Neural crest cell (in vitro differentiated cells): ENCODE data around the gene GPR162. TPM values are rescaled to one million over a fixed set of nuclear protein-coding genes. Genes with fewer than 3 reads are reported as not detected.

ENCODE experiments used
- DNase-seq: peaks from one replicate; pipeline ENCODE4 v3.0.0; 2021; ENCODE audit warnings: low read depth, mixed read lengths, low spot score
- H3K27ac Mint-ChIP-seq: one replicate; pipeline ENCODE4 v1.8.0; 2021; ENCODE audit warnings: mild to moderate bottlenecking, mixed read lengths; ENCODE audit not compliant: unreplicated experiment
- H3K27me3 Mint-ChIP-seq: 2 replicates; pipeline ENCODE4 v1.8.0; 2021; ENCODE audit warnings: low read depth, mild to moderate bottlenecking, mixed read lengths
- H3K36me3 Mint-ChIP-seq: 2 replicates; pipeline ENCODE4 v1.8.0; 2021; ENCODE audit warnings: low read depth, mild to moderate bottlenecking, mixed read lengths
- H3K4me1 Mint-ChIP-seq: 2 replicates; pipeline ENCODE4 v1.8.0; 2021; ENCODE audit warnings: mixed read lengths
- H3K4me3 Mint-ChIP-seq: one replicate; pipeline ENCODE4 v1.8.0; 2021; ENCODE audit warnings: mild to moderate bottlenecking, mixed read lengths
- H3K9me3 Mint-ChIP-seq: 2 replicates; pipeline ENCODE4 v1.8.0; 2021; ENCODE audit warnings: mixed read lengths
- total RNA-seq: library from RNA; stranded (reverse); gene quantifications from 2 replicates; pipeline ENCODE4 v1.2.1, GENCODE V29; 2021
- TF ChIP-seq, protein P1 (sequence below): fragments of 200-600 bp; sonication (generic); conservative IDR thresholded peaks from 2 replicates; pipeline ENCODE4 v1.5.0; 2021; ENCODE audit warnings: antibody characterized with exemption, mild to moderate bottlenecking

Gene GPR162
- total RNA-seq, 1 donor from 2014 or later = 16.4 TPM

DNA sequence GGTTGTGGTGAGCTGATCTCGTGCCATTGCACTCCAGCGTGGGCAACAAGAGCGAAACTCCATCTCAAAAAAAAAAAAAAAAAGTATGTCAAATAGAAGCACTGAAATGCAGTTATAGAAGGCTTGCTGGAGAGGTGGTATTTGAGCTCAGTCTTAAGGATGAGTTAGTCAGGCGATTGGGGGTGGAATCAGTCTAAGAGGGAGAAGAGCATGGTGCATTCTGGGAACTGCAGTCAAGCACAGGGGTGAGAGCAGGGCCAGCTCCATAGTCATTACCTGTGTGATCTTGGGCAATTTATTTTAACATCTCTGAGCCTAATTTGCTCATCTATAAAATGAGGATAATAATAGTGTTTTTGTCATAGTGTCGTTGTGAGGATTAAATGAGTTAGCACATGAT lies 13.3 kb downstream of the GPR162 start:
- H3K36me3 Mint-ChIP-seq = peaks cover 6% of the 10 kb centered on the region
- TF ChIP-seq, protein P1, sequence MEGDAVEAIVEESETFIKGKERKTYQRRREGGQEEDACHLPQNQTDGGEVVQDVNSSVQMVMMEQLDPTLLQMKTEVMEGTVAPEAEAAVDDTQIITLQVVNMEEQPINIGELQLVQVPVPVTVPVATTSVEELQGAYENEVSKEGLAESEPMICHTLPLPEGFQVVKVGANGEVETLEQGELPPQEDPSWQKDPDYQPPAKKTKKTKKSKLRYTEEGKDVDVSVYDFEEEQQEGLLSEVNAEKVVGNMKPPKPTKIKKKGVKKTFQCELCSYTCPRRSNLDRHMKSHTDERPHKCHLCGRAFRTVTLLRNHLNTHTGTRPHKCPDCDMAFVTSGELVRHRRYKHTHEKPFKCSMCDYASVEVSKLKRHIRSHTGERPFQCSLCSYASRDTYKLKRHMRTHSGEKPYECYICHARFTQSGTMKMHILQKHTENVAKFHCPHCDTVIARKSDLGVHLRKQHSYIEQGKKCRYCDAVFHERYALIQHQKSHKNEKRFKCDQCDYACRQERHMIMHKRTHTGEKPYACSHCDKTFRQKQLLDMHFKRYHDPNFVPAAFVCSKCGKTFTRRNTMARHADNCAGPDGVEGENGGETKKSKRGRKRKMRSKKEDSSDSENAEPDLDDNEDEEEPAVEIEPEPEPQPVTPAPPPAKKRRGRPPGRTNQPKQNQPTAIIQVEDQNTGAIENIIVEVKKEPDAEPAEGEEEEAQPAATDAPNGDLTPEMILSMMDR = no peak

DNA sequence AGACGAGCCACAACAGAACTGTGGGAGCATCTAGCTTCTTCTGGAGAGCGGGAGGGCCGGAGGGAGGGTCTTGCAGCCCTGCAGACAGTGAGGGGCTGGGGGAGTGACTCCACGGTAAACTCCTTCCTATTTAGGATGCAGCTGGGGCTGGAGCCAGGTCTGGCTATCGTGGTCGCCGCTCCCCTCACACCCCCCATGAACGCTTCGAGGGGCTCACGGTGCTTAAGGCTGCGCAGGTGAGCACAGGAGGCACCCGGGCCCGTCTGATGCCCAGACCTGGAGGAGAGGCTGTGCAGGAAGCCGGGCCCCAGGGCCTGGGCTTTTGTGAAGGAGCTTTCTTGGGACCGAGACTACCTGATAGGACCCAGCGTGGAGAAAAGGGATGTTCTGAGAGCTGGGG lies 15.2 kb downstream of the GPR162 start:
- Mint-ChIP-seq H3K36me3 (peaks cover 4% of the 10 kb centered on the region), H3K27me3 (no peaks in the 10 kb centered on the region), H3K4me1 (peaks cover 7% of the 10 kb centered on the region), H3K9me3 (no peaks in the 10 kb centered on the region), H3K27ac (no peak overlapping the region), H3K4me3 (no peak overlapping the region)
- DNase-seq = no peak
- TF ChIP-seq, protein P1 = no peak

More for the DNA sequence above, 13.3 kb downstream of the GPR162 start:
- H3K9me3 Mint-ChIP-seq = no peaks in the 10 kb centered on the region
- H3K4me3 Mint-ChIP-seq = peak overlapping the region; percentile 36
- no peaks in the 10 kb centered on the region for H3K27me3 Mint-ChIP-seq
- H3K27ac Mint-ChIP-seq = no peak overlapping the region
- H3K4me1 Mint-ChIP-seq = peaks cover 16% of the 10 kb centered on the region
- no peak for DNase-seq

DNA sequence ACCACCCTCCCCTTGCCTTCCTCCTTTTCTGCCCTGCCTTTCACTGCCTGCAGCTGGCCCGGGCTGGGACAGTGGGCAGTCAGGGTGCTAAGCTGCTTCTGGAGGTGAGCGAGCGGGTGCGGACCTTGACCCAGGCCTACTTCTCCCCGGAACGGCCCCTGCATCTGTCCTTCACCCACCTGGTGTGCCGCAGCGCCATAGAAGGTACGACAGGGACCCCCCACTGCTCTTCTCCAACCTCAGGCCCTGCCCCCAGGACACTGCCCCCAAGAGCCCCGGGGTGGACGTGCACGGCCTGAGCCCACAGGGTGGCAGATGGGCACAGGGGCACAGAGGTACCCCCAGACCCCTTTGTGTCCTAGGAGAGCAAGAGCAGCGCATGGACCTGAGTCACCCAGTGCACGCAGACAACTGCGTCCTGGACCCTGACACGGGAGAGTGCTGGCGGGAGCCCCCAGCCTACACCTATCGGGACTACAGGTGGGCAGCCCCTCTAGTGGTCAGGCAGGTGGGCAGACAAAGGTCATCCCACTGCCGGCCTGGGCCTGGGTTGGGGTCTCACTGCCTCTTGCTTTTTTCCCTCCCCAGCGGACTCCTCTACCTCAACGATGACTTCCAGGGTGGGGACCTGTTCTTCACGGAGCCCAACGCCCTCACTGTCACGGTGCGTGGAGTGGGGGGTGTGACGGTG lies 15.9 kb downstream of the GPR162 start:
- no peak for DNase-seq
- peaks cover 7% of the 10 kb centered on the region for H3K4me1 Mint-ChIP-seq
- no peaks in the 10 kb centered on the region for H3K27me3 Mint-ChIP-seq
- peaks cover 4% of the 10 kb centered on the region for H3K36me3 Mint-ChIP-seq
- H3K27ac Mint-ChIP-seq = no peak overlapping the region
- H3K4me3 Mint-ChIP-seq = no peak overlapping the region
- TF ChIP-seq, protein P1 = no peak
- H3K9me3 Mint-ChIP-seq = no peaks in the 10 kb centered on the region

DNA sequence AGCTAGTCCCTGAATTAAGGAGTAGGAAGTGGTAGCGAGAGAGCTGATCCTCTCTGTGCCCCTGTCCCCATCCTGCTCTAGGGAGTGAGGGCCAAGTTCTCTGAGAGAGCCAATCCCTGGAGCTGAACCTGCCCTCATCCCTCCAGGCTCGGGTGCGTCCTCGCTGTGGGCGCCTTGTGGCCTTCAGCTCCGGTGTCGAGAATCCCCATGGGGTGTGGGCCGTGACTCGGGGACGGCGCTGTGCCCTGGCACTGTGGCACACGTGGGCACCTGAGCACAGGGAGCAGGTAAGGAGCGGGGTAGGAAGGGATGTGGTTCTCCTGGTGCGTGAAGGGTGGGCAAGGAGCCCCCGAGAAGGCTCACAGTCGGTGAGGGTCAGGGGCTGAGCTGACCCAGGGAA lies 17.2 kb downstream of the GPR162 start:
- no peak for DNase-seq
- Mint-ChIP-seq H3K9me3 (no peaks in the 10 kb centered on the region), H3K27ac (no peak overlapping the region), H3K27me3 (no peaks in the 10 kb centered on the region), H3K36me3 (peaks cover 6% of the 10 kb centered on the region), H3K4me1 (peaks cover 7% of the 10 kb centered on the region), H3K4me3 (no peak overlapping the region)
- TF ChIP-seq, protein P1 = no peak

DNA sequence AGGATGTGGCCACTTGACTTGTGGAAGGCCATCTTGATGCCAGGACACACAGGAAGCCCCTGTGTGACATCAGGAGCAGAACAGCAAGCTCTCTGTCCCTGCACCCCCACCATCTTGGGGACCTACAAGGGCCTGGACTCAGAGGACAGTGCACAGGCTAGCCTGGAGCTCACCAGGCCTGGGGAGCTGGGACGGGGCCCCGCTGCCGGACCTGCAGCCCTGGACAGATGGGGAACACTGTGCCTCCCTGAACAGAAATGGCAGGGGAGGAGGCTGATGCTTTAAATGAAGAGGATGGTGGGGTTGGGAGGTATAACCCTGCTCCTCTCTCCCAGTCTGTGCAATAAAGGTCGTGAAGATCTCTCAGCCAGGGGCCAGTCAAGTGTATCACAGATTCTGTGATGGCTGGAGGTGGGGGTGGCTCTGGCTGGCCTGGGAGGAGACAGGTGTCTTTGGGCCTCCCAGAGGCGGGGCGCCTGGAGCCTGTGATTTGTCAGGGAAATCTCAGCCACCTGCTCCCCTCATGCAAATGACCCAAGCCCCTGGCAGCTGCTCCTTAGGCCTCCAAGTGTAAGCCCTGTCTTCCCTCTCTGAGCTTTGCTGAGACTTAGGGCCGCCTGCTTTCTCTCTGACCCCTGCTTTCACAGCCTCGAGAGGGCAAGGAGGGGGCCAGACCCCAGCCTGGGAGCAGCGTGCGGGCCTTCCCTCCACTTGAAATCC lies 18.0 kb downstream of the GPR162 start:
- Mint-ChIP-seq H3K9me3 (no peaks in the 10 kb centered on the region), H3K27ac (no peak overlapping the region), H3K27me3 (no peaks in the 10 kb centered on the region), H3K4me3 (no peak overlapping the region), H3K4me1 (peaks cover 7% of the 10 kb centered on the region), H3K36me3 (peaks cover 8% of the 10 kb centered on the region)
- no peak for DNase-seq
- TF ChIP-seq, protein P1 = no peak
